CD14-positive monocyte (primary cell): ENCODE results near the gene TAS2R16. TPM values are rescaled to one million over a fixed set of nuclear protein-coding genes. Genes with fewer than 3 reads are reported as not detected.

Experiments used
- DNase-seq, 3 donors: peaks; one replicate each; pipeline ENCODE4 v3.0.0-alpha.2; 2011 to 2022
- H2AFZ ChIP-seq: 2 replicates; pipeline ENCODE4 v1.6.0; 2012; ENCODE audit warnings: mild to moderate bottlenecking, low read depth, low read length, inconsistent platforms; ENCODE audit not compliant: insufficient read depth, poor library complexity, severe bottlenecking
- H3K27ac ChIP-seq, 2 donors: 1 replicate in 1 of 2; 2 replicates in 1 of 2; pipeline ENCODE4 v1.5.1; 2012 to 2013; ENCODE audit warnings: low read length in 2 of 2, control low read depth in 1 of 2, inconsistent platforms in 1 of 2, low read depth in 1 of 2, mild to moderate bottlenecking in 1 of 2
- H3K27me3 ChIP-seq, 2 donors: one replicate each; pipeline versions ENCODE4 v1.6.0 to v1.6.1; 2011 to 2013; ENCODE audit warnings: low read length in 2 of 2; ENCODE audit not compliant: control insufficient read depth in 2 of 2, insufficient read depth in 2 of 2
- H3K36me3 ChIP-seq, 2 donors: replicated peaks in 1 of 2; 1 replicate in 1 of 2; 2 replicates in 1 of 2; pipeline versions ENCODE4 v1.5.1 to v1.6.1; 2012 to 2013; ENCODE audit warnings: low read length in 2 of 2, control low read depth in 1 of 2, inconsistent platforms in 1 of 2, mild to moderate bottlenecking in 1 of 2; ENCODE audit not compliant: insufficient read depth in 2 of 2, control insufficient read depth in 1 of 2
- H3K4me1 ChIP-seq, 2 donors: 1 replicate in 1 of 2; 2 replicates in 1 of 2; pipeline versions ENCODE4 v1.5.1 to v1.6.1; 2012 to 2013; ENCODE audit warnings: low read length in 2 of 2, control low read depth in 1 of 2, inconsistent platforms in 1 of 2, mild to moderate bottlenecking in 1 of 2, moderate library complexity in 1 of 2; ENCODE audit not compliant: insufficient read depth in 2 of 2, control insufficient read depth in 1 of 2
- H3K4me2 ChIP-seq: replicated peaks from 2 replicates; pipeline ENCODE3; 2012; ENCODE audit warnings: low read length, moderate library complexity, mild to moderate bottlenecking; ENCODE audit not compliant: poor library complexity, severe bottlenecking; ENCODE audit errors: extremely low read depth
- H3K4me3 ChIP-seq, 3 experiments: fragments of 200-600 bp in 1 of 3; sonication (generic) in 1 of 3; replicated peaks in 1 of 3; 1 replicate in 2 of 3; 2 replicates in 1 of 3; pipeline ENCODE4 v1.5.1; 2011 to 2013; ENCODE audit warnings: low read length in 3 of 3, mild to moderate bottlenecking in 3 of 3, control low read depth in 2 of 3, low read depth in 2 of 3, inconsistent platforms in 1 of 3, moderate library complexity in 1 of 3
- H3K79me2 ChIP-seq: 2 replicates; pipeline ENCODE4 v1.6.0; 2012; ENCODE audit warnings: mild to moderate bottlenecking, control low read depth, inconsistent platforms, low read length, moderate library complexity; ENCODE audit not compliant: insufficient read depth
- H3K9ac ChIP-seq: 2 replicates; pipeline ENCODE4 v1.6.0; 2017; ENCODE audit warnings: low read length, mild to moderate bottlenecking; ENCODE audit not compliant: insufficient read depth, poor library complexity, severe bottlenecking
- H3K9me3 ChIP-seq, 2 donors: replicated peaks in 1 of 2; 1 replicate in 1 of 2; 2 replicates in 1 of 2; pipeline versions ENCODE4 v1.5.1 to v1.6.1; 2012 to 2013; ENCODE audit warnings: low read length in 2 of 2, control low read depth in 1 of 2; ENCODE audit not compliant: control insufficient read depth in 1 of 2, insufficient read depth in 1 of 2
- H4K20me1 ChIP-seq: 2 replicates; pipeline ENCODE4 v1.6.0; 2012; ENCODE audit warnings: mild to moderate bottlenecking, low read length, control low read depth, moderate library complexity; ENCODE audit not compliant: insufficient read depth
- H3K27ac Mint-ChIP-seq, 7 donors: one replicate each; pipeline ENCODE4 v1.8.0; 2020; ENCODE audit warnings: mild to moderate bottlenecking in 7 of 7, mixed read lengths in 7 of 7, moderate library complexity in 6 of 7, inconsistent platforms in 2 of 7
- H3K27me3 Mint-ChIP-seq, 3 donors: one replicate each; pipeline ENCODE4 v1.8.0; 2021 to 2022; ENCODE audit warnings: low read depth in 3 of 3, mild to moderate bottlenecking in 3 of 3, mixed read lengths in 3 of 3, moderate library complexity in 3 of 3, inconsistent platforms in 1 of 3
- H3K36me3 Mint-ChIP-seq, 2 donors: one replicate each; pipeline ENCODE4 v1.8.0; 2020; ENCODE audit warnings: mixed read lengths in 2 of 2, inconsistent platforms in 1 of 2, mild to moderate bottlenecking in 1 of 2
- H3K4me1 Mint-ChIP-seq: one replicate; pipeline ENCODE4 v1.8.0; 2020; ENCODE audit warnings: mild to moderate bottlenecking, mixed read lengths
- H3K4me3 Mint-ChIP-seq, 2 donors: one replicate each; pipeline ENCODE4 v1.8.0; 2020; ENCODE audit warnings: mild to moderate bottlenecking in 2 of 2, mixed read lengths in 2 of 2, moderate library complexity in 1 of 2
- H3K9me3 Mint-ChIP-seq, 7 donors: one replicate each; pipeline ENCODE4 v1.8.0; 2020 to 2022; ENCODE audit warnings: mixed read lengths in 7 of 7, mild to moderate bottlenecking in 6 of 7, moderate library complexity in 6 of 7, inconsistent platforms in 2 of 7
- WGBS: methylation state at CpG from one replicate; pipeline ENCODE4 v1.1.5; 2013; ENCODE audit warnings: missing lambda C conversion rate; ENCODE audit not compliant: insufficient coverage; 5-methylcytosine and 5-hydroxymethylcytosine counted together
- intact Hi-C, 2 donors: fragments of 100-400 bp; cut with micrococcal nuclease; formaldehyde crosslinking; loops; one replicate each; pipeline versions ENCODE4 v1.15.0 to v1.15.1; 2023
- polyA plus RNA-seq, 3 donors: library from polyadenylated mRNA; depleted of rRNA in 1 of 3; unstranded in 2 of 3; stranded (reverse) in 1 of 3; fragments of 300-500 nt in 2 of 3; fragments of >200 nt in 1 of 3; fragmentation: Illumina TruSeq in 2 of 3; gene quantifications; 1 replicate in 2 of 3; 2 replicates in 1 of 3; pipeline ENCODE4 v1.2.3, GENCODE V29; 2012 to 2021
- TF ChIP-seq, protein P1 (sequence below): fragments of 200-600 bp; IDR thresholded peaks from one replicate; pipeline ENCODE4 v1.8.0; 2022; ENCODE audit warnings: antibody characterized with exemption, mild to moderate bottlenecking

TAS2R16 gene
- polyA plus RNA-seq, 3 donors: not detected

- Histone ChIP-seq H3K9me3 (no peaks in the 10 kb centered on the region), H2AFZ (no peak overlapping the region), H3K9ac (no peak overlapping the region), H3K4me1 (no peaks in the 10 kb centered on the region), H3K27me3 (no peaks in the 10 kb centered on the region), H3K27ac (no peak overlapping the region), H3K36me3 (no peaks in the 10 kb centered on the region), H3K79me2 (no peaks in the 10 kb centered on the region), H3K4me2 (no peak overlapping the region), H3K4me3 (no peak overlapping the region), H4K20me1 (no peaks in the 10 kb centered on the region)
- 75% methylated on average over 1 of the region's 3 CpGs for WGBS
- intact Hi-C loops: no loop called here
- Mint-ChIP-seq H3K27ac (no peak overlapping the region), H3K9me3 (peaks cover 0 to 5% (median 2%) of the 10 kb centered on the region in 7 donors), H3K4me1 (no peaks in the 10 kb centered on the region), H3K27me3 (no peaks in the 10 kb centered on the region), H3K4me3 (no peak overlapping the region), H3K36me3 (no peaks in the 10 kb centered on the region)
- DNase-seq: no peak
- TF ChIP-seq, protein P1, sequence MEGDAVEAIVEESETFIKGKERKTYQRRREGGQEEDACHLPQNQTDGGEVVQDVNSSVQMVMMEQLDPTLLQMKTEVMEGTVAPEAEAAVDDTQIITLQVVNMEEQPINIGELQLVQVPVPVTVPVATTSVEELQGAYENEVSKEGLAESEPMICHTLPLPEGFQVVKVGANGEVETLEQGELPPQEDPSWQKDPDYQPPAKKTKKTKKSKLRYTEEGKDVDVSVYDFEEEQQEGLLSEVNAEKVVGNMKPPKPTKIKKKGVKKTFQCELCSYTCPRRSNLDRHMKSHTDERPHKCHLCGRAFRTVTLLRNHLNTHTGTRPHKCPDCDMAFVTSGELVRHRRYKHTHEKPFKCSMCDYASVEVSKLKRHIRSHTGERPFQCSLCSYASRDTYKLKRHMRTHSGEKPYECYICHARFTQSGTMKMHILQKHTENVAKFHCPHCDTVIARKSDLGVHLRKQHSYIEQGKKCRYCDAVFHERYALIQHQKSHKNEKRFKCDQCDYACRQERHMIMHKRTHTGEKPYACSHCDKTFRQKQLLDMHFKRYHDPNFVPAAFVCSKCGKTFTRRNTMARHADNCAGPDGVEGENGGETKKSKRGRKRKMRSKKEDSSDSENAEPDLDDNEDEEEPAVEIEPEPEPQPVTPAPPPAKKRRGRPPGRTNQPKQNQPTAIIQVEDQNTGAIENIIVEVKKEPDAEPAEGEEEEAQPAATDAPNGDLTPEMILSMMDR: no peak
Measured at GRCh38 chr7:123024989-123025758, 29.7 kb upstream of the TAS2R16 start.

- Mint-ChIP-seq H3K4me3 (no peak overlapping the region), H3K36me3 (no peaks in the 10 kb centered on the region), H3K27me3 (peaks cover 0 to 1% (median 0%) of the 10 kb centered on the region in 3 donors), H3K27ac (no peak overlapping the region), H3K4me1 (no peaks in the 10 kb centered on the region), H3K9me3 (peaks cover 0 to 7% (median 2%) of the 10 kb centered on the region in 7 donors)
- Histone ChIP-seq H3K4me1 (no peaks in the 10 kb centered on the region), H3K9ac (no peak overlapping the region), H3K27ac (no peak overlapping the region), H3K27me3 (no peaks in the 10 kb centered on the region), H3K4me3 (no peak overlapping the region), H2AFZ (no peak overlapping the region), H3K9me3 (no peaks in the 10 kb centered on the region), H3K36me3 (no peaks in the 10 kb centered on the region), H3K79me2 (no peaks in the 10 kb centered on the region), H3K4me2 (no peak overlapping the region), H4K20me1 (no peaks in the 10 kb centered on the region)
- intact Hi-C loops: no loop called here
- TF ChIP-seq, protein P1: no peak
- no peak for DNase-seq
Measured at GRCh38 chr7:123023126-123023525, 27.6 kb upstream of the TAS2R16 start.
